Left forelimb (tissue), 1 donor: ENCODE measurements around the gene DNAH17.

Experiments used
- DNase-seq: peaks from one replicate; pipeline ENCODE4 v3.0.0-alpha.2; 2018; ENCODE audit warnings: low spot score

The DNAH17 gene

GRCh38 chr17:78541488-78542206 is 35.5 kb downstream of the DNAH17 start:
- no peak for DNase-seq

DNA sequence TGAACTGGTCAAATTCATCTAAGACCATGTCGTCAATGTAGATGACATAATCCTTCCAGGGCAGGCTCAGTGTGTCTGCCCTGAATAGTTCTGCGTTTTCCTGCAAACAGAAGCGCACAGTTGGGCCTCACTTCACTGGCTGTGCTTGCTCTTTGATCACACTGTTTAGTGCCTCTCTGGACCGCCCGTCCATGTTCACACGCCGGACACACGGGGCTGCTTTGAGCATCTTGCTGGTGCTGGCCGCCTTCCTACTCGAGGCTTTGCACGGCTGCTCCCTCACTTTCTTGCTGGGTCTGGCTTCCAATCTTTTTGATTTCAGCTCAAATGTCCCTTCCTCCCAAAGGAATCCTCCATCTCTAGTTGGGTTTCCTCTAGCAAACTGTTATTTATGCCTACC is 37.4 kb downstream of the DNAH17 start:
- DNase-seq, result peak; percentile 54

DNA sequence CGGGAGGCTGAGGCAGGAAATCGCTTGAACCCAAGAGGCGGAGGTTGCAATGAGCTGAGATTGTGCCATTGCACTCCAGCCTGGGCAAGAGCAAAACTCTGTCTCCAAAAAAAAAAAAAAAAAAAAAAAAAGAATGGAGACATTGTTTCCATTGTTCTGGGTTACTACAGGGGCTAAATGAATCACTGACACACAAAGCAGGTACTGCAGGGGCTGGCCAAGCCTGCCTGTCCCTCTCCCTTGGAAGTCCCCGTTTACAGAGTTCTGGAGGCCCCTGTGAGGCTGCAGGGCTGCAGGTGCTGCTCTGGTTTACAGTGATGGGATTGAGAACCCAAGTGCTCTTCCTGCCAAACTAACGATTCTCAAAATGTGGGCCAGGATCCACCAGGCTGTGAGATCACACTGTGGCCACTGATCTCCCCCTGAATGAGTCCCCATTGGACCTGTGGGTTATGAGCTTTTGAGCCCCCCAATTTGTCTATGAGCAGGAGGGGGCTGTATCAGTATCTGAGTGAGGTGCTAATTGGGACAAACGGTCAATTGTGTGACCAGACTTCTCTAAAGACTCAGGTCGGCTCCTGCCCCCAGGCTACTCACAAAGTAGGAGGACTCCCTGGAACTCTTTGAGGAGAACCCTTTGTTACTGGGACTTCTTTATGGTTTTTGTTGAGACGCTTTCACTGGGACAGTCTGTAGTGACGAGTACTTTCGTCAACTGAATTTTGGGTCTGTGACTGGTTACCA is 39.0 kb downstream of the DNAH17 start:
- no peak for DNase-seq

DNA sequence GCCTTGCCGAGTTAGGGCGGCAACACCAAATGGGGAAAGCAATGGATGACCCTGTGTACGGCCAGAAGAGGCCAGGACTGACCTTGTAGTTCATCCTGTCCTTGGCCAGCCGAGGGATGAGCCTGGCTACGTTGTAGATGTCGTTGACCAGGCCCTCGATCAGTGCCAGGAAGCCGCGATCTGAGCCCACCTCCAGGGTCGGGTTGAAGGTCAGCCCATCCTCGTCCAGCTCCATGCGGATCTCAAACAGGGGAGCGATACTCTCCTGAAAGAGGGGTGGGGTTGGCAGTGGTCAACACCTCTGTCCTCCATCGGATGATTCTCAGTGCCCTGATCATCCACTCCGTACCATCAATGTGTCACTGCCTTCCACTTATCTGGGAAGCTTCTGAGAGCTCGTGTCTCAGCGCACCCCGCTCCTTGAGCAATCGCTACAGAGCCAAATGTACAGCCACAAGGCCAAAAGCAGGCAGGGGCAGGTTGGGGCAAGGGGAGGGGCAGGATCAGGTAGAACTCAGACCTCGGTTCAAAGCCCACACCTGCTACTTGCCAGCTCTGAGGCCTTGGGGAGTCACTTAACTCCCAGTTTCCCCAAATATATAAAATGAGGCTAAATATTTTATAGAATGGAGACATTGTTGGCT is 39.9 kb downstream of the DNAH17 start:
- DNase-seq, result no peak

DNA sequence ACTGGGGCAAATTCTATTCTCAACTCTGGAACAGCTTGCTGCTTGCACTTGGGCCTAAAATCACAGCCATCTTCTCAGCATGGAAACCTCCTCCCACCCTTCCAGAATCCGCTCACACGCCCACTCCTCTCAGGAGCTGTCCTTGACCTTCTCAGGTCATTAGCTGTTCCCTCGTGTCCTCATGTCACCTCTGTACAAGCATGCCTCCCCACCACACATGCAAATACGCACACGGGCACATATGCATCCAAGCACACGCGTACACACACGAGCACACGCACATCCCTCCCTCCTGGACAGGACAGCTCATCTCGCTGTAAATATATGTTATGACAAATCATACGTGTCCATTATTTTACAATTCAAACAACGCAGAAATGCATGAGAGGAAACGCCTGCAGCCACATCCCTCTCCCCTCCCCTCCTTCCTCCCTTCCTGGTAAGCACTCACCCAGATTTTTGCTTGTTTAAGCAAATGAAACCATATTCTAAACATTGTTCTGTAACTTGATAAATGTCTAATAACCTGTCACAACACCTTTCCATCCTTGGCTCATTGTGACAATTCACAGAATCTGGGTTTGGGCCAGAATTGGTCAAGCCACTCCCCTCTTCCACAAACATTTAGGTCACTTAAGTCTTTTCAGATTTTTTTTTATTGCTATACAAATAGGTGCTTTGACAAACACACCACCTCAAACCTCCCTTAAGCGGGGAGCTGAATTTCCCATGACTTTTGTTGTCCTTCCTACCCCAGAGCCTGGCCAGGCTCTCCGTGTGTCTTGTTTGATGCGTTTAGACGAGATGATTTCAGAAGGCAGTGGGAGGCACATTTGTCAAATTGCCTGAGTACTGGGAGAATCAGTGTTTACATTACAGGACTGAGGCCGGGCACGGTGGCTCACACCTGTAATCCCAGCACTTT is 41.7 kb downstream of the DNAH17 start:
- no peak for DNase-seq

GRCh38 chr17:78534492-78535272 is 42.5 kb downstream of the DNAH17 start:
- no peak for DNase-seq

GRCh38 chr17:78532922-78533640 is 44.1 kb downstream of the DNAH17 start:
- DNase-seq, result no peak

DNA sequence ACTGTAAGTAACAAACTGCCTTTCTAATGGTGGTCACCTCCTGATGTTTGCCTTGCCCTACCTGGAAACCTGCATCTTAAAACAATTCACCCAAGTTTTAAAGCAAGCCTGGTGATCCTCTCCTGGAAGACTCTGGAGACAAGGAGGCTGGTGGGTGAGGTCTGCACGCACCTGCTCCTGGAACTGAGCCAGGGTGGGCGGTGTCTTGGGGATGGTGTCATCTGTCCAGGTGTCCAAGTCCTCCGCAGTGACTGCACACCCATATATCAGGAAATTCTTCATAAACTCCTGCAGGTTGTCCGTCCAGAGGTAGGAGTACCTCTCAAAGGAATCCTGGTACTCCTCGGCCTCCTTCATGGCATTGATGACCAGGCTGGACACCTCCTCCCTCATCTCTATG is 44.9 kb downstream of the DNAH17 start:
- DNase-seq, result no peak

DNA sequence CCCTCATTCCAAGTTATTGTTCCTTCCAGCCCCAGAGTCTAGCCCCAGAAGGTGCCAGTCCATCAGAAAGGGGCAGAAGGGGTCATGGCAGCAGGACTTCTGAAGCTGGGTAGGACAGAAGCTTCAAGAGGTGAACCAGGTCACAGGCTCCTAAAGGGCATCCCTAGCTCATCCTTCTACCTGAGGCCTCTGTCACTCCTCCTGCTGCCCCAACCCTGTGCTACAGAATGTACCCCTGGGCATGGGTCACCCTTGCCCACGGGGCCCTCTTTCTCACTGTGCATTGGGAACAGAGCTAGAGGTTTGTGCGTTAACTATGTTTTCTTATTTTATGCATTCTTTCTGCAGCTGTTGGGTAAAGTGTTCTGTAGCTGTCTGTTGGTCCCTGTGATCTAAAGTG is 46.5 kb downstream of the DNAH17 start:
- DNase-seq, result no peak

GRCh38 chr17:78529871-78530670 is 47.1 kb downstream of the DNAH17 start:
- DNase-seq, result no peak

DNA sequence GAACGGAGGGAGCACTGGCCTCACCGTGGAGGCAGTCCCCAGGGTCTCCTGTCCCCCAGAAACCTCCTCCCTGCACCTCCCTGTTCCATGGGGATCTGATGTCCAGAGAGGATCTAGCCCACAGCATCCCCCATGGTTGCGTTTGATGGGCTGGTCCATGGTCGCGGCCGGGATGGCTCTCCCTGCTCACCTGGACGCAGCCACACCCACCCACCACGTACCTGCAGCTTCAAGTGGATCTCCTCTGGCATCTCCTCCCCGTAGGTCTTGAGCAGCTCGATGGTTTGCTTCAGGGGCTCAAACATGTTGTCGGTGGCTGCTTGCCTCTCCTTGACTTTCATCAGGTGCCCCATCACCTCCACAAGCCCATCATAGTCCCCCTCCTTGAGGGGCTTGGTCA is 47.9 kb downstream of the DNAH17 start:
- no peak for DNase-seq

GRCh38 chr17:78528541-78528940 is 48.7 kb downstream of the DNAH17 start:
- DNase-seq, result no peak

DNA sequence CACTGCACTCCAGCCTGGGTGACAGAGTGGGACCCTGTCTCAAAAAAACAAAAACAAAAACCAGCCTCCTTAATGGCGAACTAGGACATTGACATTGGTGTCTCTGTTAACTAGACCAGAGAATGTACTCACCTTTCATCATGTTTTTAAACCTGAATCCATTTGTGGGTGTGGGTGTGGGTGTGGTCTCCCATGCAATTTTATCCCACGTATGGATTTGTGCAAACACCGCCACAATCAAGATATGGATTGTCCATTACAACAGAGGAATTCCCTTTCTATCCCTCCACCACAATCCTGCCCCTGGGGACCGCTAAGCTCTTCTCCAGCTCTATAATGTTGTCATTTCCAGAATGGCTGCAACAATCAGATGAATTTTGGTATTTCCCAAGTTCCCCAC is 49.9 kb downstream of the DNAH17 start:
- no peak for DNase-seq

GRCh38 chr17:78526231-78527025 is 50.8 kb downstream of the DNAH17 start:
- DNase-seq, result no peak

- no peak for DNase-seq
Measured at GRCh38 chr17:78525511-78526160, 51.6 kb downstream of the DNAH17 start.

DNA sequence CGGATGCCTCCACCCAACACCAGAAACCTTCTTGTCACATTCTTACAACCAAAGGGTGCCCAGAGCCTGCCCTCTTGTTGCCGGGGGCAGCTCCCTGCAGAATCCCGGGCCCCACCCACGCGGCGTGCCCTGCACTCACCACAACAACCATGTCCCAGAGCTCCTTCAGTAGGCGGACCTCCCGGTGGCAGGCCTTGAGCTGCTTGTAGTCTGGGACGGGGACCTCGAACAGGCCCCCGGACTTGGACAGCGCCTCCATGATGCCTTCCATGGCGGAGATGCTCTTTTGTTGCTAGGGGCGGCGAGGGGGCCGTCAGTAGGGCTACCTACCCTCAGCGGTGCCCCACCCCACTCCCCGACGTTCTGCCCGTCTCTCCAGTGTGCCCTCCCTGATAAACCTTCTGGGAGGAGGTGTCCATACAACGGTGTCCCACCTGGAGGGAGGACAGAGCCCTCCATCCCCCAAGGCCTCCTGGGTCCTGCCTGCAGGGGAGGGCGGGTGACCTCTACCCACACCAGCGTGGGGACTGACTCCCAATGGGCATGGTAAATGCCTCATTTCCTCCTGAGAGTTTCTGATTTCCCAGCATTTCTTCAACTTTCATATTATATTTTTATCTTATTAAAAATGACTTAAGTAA is 52.2 kb downstream of the DNAH17 start:
- no peak for DNase-seq

GRCh38 chr17:78523934-78524655 is 53.1 kb downstream of the DNAH17 start:
- no peak for DNase-seq
